Adipocyte (in vitro differentiated cells): ENCODE measurements around the gene MYRF.
A peak's percentile ranks its signal among the peaks of the same experiment; 100 is the strongest.

Experiments
- DNase-seq: peaks from one replicate; pipeline ENCODE4 v3.0.0-alpha.2; 2015; ENCODE audit warnings: low read depth
- H3K27me3 ChIP-seq: replicated peaks from 2 replicates; pipeline ENCODE4 v1.7.0; 2013; ENCODE audit warnings: mild to moderate bottlenecking, low read length, moderate library complexity; ENCODE audit not compliant: control insufficient read depth, insufficient read depth
- H3K36me3 ChIP-seq: 2 replicates; pipeline ENCODE4 v1.7.0; 2013; ENCODE audit warnings: low read length, mild to moderate bottlenecking, moderate library complexity; ENCODE audit not compliant: control insufficient read depth, insufficient read depth, severe bottlenecking
- H3K4me1 ChIP-seq: 2 replicates; pipeline ENCODE4 v1.7.0; 2013; ENCODE audit warnings: mild to moderate bottlenecking, low read length, moderate library complexity; ENCODE audit not compliant: control insufficient read depth, insufficient read depth
- H3K4me3 ChIP-seq: 2 replicates; pipeline ENCODE4 v1.7.0; 2013; ENCODE audit warnings: mild to moderate bottlenecking, low read length, moderate library complexity
- H3K9ac ChIP-seq: 2 replicates; pipeline ENCODE4 v1.7.0; 2013; ENCODE audit warnings: mild to moderate bottlenecking, low read length, moderate library complexity
- H3K9me3 ChIP-seq: 2 replicates; pipeline ENCODE4 v1.7.0; 2013; ENCODE audit warnings: mild to moderate bottlenecking, low read length, moderate library complexity; ENCODE audit not compliant: control insufficient read depth

MYRF gene

GRCh38 chr11:61732705-61733104, 19.7 kb upstream of the MYRF start:
- Histone ChIP-seq H3K9ac (peak overlapping the region; percentile 51), H3K36me3 (peaks cover 5% of the 10 kb centered on the region), H3K9me3 (no peaks in the 10 kb centered on the region), H3K4me1 (peaks cover 20% of the 10 kb centered on the region), H3K27me3 (no peaks in the 10 kb centered on the region), H3K4me3 (no peak overlapping the region)
- peak; percentile 10 for DNase-seq

GRCh38 chr11:61733120-61733978, 19.1 kb upstream of the MYRF start:
- H3K27me3 ChIP-seq, result no peaks in the 10 kb centered on the region
- no peaks in the 10 kb centered on the region for H3K9me3 ChIP-seq
- H3K36me3 ChIP-seq, result peaks cover 8% of the 10 kb centered on the region
- peak; percentile 94 for DNase-seq
- peaks cover 20% of the 10 kb centered on the region for H3K4me1 ChIP-seq
- no peak overlapping the region for H3K4me3 ChIP-seq
- peak overlapping the region; percentile 51 for H3K9ac ChIP-seq

DNA sequence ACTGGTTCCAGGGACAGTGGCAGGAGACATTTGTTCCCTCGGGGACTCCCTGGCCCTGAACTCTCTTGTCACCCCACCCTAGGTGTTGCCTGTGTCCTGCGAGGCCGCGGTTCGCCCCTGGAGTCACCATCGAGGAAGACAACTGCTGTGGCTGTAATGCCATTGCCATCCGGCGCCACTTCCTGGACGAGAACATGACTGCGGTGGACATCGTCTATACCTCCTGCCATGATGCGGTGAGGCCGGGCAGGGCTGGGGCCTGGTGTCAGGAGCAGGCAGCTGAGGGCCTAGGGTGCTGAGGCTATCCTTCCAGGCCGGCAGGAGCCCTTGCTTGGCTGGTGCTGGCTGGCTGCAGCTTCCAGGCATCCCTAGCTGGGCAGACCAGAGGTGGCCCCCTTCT, 17.7 kb upstream of the MYRF start:
- Histone ChIP-seq H3K4me1 (peaks cover 22% of the 10 kb centered on the region), H3K4me3 (no peak overlapping the region), H3K27me3 (no peaks in the 10 kb centered on the region), H3K9me3 (no peaks in the 10 kb centered on the region), H3K9ac (no peak overlapping the region), H3K36me3 (peaks cover 8% of the 10 kb centered on the region)
- DNase-seq, result no peak

DNA sequence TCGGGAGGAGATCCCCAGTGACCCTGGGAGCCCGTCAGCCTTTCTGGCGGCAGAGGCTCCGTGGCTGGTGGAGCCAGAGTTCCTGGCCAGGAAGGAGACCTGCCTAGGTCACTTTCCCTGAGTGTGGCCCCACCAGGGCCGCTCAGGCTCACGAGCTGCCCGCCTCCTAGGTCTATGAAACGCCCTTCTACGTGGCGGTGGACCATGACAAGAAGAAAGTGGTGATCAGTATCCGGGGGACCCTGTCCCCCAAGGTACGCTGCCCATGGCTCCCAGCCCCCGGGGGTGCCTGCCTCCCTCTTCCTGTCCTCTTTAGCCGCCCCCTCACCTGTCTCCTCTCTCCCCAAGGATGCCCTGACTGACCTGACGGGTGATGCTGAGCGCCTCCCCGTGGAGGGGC, 17.0 kb upstream of the MYRF start:
- no peak for DNase-seq
- H3K9ac ChIP-seq, result no peak overlapping the region
- peaks cover 28% of the 10 kb centered on the region for H3K4me1 ChIP-seq
- no peaks in the 10 kb centered on the region for H3K27me3 ChIP-seq
- H3K36me3 ChIP-seq, result peaks cover 8% of the 10 kb centered on the region
- H3K4me3 ChIP-seq, result no peak overlapping the region
- no peaks in the 10 kb centered on the region for H3K9me3 ChIP-seq

DNA sequence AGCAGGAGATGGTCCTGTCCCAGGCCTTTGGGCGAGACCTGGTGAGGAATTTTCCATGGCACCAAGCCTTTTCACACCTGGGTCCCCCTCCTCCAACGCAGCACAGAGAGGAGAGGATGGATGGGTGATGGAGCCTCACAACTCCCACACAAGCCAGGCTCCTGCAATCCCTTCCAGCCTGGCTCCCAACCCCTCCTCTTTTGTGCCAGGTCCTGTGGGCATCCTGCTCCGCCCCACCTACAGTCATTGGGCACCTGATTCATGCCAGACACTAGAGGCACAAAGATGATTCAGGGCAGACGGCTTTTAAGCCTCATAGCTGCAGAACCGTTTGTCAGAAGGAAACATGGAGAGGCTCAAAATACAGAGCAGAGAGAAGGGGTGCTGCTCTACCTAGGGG, 16.1 kb upstream of the MYRF start:
- Histone ChIP-seq H3K36me3 (peaks cover 8% of the 10 kb centered on the region), H3K4me1 (peaks cover 29% of the 10 kb centered on the region), H3K9ac (no peak overlapping the region), H3K27me3 (no peaks in the 10 kb centered on the region), H3K9me3 (no peaks in the 10 kb centered on the region), H3K4me3 (no peak overlapping the region)
- no peak for DNase-seq

GRCh38 chr11:61737131-61737530, 15.3 kb upstream of the MYRF start:
- Histone ChIP-seq H3K9ac (no peak overlapping the region), H3K4me1 (peaks cover 22% of the 10 kb centered on the region), H3K4me3 (no peak overlapping the region), H3K36me3 (peaks cover 8% of the 10 kb centered on the region), H3K27me3 (no peaks in the 10 kb centered on the region), H3K9me3 (no peaks in the 10 kb centered on the region)
- no peak for DNase-seq

GRCh38 chr11:61737636-61738386, 14.6 kb upstream of the MYRF start:
- Histone ChIP-seq H3K9me3 (no peaks in the 10 kb centered on the region), H3K4me3 (no peak overlapping the region), H3K4me1 (peaks cover 15% of the 10 kb centered on the region), H3K36me3 (peaks cover 8% of the 10 kb centered on the region), H3K9ac (no peak overlapping the region), H3K27me3 (no peaks in the 10 kb centered on the region)
- no peak for DNase-seq

- H3K4me3 ChIP-seq, result no peak overlapping the region
- H3K36me3 ChIP-seq, result peaks cover 8% of the 10 kb centered on the region
- no peak overlapping the region for H3K9ac ChIP-seq
- peaks cover 10% of the 10 kb centered on the region for H3K4me1 ChIP-seq
- DNase-seq, result no peak
- no peaks in the 10 kb centered on the region for H3K27me3 ChIP-seq
- no peaks in the 10 kb centered on the region for H3K9me3 ChIP-seq
These were observed 13.7 kb upstream of the MYRF start for GRCh38 chr11:61738776-61739175.

- DNase-seq, result no peak
- peaks cover 10% of the 10 kb centered on the region for H3K4me1 ChIP-seq
- no peak overlapping the region for H3K9ac ChIP-seq
- H3K9me3 ChIP-seq, result no peaks in the 10 kb centered on the region
- H3K36me3 ChIP-seq, result peaks cover 8% of the 10 kb centered on the region
- H3K27me3 ChIP-seq, result no peaks in the 10 kb centered on the region
- no peak overlapping the region for H3K4me3 ChIP-seq
These were observed 13.0 kb upstream of the MYRF start for GRCh38 chr11:61739413-61739812.

GRCh38 chr11:61739966-61740365, 12.5 kb upstream of the MYRF start:
- Histone ChIP-seq H3K9ac (no peak overlapping the region), H3K4me3 (no peak overlapping the region), H3K36me3 (peaks cover 8% of the 10 kb centered on the region), H3K9me3 (no peaks in the 10 kb centered on the region), H3K27me3 (no peaks in the 10 kb centered on the region), H3K4me1 (peaks cover 10% of the 10 kb centered on the region)
- DNase-seq, result no peak

DNA sequence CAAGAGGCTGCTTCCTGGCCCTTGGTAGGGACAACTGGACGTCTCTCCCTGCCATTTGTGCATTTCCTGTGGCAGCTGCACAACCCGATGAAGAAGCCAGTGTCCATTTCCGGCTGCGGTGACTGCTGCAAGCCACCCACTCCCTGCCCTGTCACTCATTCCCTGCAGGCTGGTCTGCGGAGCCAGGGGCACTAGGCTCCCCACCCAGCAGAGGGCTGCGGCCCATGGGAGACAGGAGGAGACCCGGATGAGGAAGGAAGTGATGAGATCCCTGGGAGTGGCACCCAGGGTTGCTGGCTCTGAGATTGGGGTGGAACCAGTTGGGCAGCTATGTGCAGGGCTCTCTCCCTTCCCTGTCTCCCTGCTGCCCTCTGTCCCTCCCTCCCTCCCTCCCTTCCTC, 10.0 kb upstream of the MYRF start:
- no peak overlapping the region for H3K4me3 ChIP-seq
- H3K9me3 ChIP-seq, result no peaks in the 10 kb centered on the region
- H3K4me1 ChIP-seq, result peaks cover 10% of the 10 kb centered on the region
- no peak for DNase-seq
- peaks cover 2% of the 10 kb centered on the region for H3K36me3 ChIP-seq
- no peaks in the 10 kb centered on the region for H3K27me3 ChIP-seq
- H3K9ac ChIP-seq, result no peak overlapping the region
